RCC 7860 (cell line): Measurements from ENCODE around the gene PRKD2.

Experiments used
- DNase-seq: peaks from one replicate; pipeline ENCODE4 v3.0.0-alpha.2; 2015; ENCODE audit warnings: low spot score
- FAIRE-seq: peaks from 2 replicates; lab custom pipeline; 2012; peaks lifted over from hg19 to GRCh38; lab: Jason Lieb, UNC

PRKD2 gene

DNA sequence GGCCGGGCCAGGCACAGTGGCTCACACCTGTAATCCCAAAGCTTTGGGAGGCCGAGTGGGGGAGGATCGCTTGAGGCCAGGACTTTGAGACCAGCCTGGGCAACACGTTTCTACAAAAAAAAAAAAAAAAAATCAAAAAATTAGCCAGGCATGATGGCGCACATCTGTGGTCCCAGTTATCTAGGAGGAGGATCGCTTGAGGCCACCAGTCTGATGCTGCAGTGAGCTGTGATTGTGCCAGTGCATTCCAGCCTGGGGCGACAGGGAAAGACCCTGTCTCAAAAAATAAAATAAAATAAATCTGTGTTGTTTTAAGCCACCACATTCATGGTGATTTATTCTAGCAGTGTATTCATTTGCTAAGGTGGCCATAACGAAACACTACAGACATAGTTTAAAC, 51.8 kb downstream of the PRKD2 start:
- DNase-seq (no peak), FAIRE-seq (no peak)

DNA sequence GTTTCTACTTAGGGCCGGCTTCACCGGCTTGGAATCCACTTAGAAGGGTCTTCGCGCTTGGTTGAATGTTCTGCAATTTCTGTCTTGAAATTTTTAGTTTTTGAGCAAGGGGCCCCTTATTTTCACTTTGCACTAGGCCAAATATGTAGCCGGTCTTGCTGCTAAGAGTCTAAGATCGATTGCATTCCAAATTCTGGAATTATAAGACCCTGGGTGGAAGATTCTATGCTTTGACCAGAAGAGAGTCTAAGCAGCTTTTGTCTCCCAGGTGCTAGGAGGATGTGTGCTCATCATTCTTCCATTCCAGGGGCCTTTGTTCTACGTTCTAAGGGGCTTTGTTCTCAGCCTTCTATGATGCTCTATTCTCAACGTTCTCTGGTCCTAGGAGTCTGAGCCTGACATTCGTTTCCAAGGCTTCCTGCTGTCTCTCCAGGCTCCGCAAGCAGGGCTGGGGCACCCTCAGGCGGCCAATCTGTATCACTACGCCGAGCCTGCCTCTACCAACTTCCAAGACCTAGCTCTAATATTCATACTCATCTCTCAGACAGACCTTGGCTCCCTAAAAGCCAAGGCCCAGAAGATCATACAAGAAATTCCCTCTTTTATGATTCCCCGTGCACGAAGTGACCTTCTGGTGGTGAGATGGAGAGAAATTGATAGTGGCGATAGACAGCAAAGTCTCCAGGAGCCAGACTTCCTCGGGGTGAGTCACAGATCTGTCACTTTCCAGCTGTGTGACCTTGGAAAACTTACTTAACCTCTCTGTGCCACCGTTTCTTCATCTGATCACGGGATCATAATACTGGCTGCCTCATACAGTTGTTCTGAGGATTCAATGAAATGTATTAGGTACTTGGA, 55.0 kb downstream of the PRKD2 start:
- FAIRE-seq (no peak), DNase-seq (peak; percentile 68)

DNA sequence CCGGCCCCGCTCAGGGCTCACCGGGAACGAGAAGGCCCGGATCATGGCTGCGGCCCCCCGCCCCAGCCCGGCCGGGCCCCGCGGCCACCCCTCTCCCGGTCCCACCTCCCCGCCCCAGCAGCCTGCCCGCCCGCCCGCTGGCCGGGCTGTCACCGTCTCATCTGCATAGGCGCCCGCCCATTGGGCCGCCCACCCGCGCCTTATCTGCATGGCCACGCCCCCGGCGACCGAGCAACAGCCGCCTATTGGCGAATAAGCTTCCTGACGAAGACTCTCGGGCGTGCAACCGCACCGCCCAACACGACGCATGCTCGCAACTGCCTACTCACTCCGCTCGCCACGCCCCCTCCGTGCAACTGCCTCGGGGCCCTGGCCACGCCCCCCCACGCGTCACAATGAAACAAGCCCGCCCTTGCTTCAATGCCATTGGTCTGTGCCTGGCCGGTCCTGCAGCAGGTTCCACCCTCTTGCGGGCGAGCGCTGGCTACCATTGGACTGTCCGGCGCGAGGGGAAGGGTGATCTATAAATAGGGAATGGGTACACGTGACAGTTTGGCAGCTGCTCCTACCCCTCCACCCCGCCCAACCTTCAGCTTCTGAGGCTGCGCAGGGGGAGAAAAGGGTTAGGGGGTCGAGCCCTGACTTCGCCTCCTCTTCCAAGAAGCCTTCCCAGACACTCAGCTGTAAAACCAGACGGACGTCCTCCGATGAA, 55.7 kb downstream of the PRKD2 start, which contains the start of gene DACT3:
Gene DACT3 (minus strand): TSS at position 163 of the 712 bp plus-strand sequence. CDS start 118 bp downstream, at position 45.
- DNase-seq (peak; percentile 98), FAIRE-seq (peak; percentile 91)

DNA sequence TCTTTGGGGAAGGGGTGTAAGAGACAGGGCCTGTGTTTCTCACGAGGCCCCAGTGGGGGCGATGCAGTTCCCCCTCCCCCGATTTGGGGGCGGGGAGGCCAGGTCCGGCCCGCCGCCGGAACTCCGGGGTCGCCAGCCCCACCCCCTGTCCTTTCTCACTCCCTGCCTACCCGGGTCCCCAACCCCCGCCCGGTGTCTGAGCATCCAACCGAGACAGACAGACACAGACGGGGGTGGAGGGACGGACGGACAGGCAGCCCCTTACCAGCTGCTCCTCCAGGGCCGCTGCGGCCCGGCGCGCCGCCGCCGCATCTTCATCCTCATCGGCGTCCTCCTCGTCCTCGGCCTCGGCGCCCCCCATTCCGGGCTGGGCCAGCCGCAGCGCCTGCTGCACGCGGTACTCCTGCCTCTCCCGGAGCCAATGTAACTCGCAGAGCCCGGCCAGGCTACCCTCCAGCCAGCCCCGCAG, 56.3 kb downstream of the PRKD2 start:
- DNase-seq, result no peak
- FAIRE-seq, result no peak

DNA sequence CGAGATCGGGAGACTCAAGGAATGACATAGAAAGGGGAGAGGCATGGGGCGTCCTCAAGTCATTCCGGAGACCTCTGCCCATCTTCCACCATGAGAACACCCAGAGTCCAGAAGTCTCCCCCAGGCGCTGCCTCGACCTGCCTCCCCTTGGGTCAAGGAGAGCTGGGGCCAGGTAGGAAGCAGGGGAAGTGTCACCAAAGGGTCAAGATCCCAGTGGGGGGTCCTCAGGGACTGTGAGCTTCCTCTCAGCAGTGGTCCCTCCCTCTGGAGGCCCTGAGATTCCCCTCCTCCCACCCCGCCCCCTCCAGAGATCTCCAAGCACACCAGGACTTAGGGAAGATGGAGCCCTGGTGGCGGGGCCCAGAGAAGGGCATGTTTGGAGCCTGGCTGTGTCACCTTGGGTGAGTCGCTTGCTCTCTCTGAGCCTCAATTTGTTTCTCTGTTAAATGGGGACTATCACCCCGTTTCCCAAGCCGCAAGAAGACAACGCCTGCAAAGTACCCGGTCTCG, 56.9 kb downstream of the PRKD2 start:
- DNase-seq (no peak), FAIRE-seq (no peak)

DNA sequence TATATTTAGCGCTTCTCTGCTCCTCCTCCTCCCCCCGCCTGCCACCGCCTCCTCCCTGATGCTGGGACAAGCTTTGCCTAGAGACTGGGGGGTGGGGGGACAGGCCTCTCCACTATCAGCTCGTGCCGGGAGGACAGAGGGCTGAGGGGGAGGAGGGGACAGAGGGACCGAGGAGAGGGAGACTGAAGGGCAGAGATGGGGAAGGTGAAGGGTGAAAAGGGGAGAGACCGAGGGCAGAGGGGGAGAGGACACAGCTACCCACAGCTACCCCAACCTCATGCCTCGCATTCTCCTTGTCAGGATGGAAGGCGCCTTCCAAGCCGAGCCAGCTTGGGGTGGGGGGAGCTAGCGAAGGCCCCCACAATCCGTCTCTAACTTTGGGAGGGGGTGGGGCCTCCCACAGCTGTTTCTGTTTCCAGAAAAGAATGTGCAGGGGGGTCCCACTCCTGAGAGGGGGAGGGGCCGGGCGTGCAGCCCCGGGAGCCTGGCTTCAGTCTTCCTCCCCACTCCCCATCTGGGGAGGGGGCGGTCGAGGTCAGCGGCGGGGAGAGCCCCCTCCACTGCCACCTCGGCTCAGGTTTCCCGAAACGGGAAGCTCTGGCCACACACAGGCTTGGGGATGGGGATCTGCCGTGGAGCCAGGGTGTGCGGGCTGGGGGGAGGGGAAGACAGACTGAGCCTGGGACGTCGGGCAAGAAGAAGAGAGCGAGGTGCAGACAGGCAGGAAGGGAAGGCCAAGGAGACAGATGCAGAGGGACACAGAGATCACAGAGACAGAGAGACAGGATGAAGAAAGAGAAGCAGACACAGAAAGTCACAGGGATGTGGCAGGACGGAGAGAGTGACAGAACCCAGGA, 57.5 kb downstream of the PRKD2 start:
- DNase-seq (no peak), FAIRE-seq (no peak)

DNA sequence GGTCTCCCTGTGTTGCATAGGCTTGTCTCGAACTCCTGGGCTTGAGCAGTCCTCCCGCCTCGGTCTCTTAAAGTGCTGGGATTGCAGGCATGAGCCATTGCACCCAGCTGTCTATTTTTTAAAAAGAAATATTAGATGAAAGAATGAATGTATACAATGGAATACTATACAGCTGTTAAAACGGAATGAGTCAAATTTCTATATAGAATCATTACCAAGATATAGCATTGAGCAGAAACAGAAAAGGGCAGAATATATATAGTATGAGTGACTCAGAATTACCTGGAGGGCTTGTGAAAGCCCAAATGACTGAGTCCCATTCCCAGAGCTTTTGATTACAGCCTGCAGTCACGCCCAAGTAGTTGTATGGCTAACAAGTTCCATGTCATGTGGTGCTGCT, 60.4 kb downstream of the PRKD2 start:
- DNase-seq, result no peak
- FAIRE-seq, result no peak

DNA sequence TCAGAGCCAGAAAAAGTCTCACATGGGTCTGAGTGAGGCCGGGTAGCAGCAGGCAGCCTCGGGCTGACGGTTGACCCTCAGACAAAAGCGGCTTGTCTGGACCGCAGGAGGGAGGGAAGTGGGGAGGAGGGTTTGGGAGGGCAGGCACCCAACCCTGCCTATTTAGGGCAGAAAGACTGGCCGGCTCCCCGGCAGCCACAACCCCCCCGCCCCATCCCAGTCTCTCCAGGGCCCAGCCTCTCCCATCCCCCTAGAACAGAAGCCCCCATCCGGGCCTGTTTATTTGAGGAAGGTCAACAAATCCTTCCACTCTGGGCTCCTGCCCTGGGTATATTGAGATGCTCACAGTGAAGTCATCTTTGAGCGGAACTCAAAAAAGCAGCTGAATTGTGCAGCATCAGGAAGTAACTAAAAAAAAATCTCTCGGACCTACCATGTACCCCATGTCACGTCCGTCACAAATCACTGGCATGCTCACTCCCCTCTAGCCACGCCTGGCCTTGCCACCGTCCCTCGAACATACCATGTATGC, 62.2 kb downstream of the PRKD2 start:
- FAIRE-seq (no peak), DNase-seq (no peak)

DNA sequence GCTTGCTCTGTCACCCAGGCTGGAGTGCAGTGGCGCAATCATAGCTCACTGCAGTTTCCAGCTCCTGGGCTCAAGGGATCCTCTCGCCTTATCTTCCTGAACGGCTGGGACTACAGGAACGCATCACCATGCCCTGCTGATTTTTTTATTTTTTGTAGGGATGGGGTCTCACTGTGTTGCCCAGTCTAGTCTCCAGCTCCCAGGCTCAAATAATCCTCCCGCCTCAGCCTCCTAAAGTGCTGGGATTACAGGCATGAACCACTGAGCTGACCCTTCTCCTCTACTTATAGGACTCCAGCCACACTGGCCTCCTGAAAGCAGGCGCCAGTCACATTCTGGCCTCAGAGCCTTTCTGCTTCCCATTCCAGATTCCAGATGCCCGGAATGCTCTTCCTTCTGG, 66.5 kb downstream of the PRKD2 start:
- no peak for DNase-seq

DNA sequence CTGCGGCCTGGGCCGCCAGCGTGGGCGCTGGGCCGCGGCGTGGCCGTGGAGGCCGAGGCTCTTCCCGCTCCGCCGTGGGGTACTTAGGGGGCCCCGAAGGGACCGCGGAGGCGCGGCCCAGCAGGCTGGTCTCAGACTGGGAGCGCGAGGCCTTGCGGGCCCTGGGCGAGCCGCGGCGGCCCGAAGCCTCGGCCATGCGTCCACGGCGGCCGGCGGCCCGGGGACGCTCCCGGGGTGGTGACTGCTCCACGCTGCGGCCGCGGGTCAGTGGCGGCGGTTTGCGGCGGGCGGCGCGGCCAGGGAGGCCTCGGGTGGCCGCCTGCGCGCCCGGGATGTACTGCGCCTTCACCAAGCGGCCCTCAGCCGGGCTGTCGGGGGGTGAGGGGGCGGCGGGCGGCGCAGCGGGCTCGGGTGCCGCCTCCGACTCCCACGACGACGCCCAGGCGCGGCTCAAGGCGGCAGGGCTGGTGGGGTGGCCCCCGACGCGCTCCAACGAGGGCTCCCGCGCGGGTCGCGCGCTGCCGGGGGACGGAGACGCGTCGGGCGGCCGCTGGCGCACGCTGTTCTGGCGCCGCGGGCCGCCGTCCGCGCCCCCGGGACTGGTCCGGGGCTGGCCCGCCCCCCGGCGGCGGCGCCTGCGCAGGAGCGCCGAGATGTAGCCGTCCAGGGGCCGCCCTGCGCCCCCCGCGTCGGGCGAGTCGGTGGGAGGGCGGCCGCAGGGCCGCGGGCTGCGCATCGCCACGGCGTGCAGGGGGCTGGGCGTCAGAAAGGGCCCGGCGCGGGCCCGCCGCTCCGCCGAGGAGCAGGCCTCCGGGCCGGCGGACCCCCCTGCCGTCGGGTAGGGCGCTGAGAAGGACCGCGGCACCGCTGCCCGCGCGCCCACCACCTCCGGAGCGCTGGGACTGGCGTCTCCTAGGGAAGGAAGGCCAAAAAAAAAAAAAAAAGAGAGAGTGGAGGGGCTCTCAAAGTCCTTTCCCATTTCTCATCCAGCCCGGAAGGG, 67.7 kb downstream of the PRKD2 start:
- no peak for DNase-seq
- no peak for FAIRE-seq

More for the DNA sequence above, 66.5 kb downstream of the PRKD2 start:
- no peak for FAIRE-seq

DNA sequence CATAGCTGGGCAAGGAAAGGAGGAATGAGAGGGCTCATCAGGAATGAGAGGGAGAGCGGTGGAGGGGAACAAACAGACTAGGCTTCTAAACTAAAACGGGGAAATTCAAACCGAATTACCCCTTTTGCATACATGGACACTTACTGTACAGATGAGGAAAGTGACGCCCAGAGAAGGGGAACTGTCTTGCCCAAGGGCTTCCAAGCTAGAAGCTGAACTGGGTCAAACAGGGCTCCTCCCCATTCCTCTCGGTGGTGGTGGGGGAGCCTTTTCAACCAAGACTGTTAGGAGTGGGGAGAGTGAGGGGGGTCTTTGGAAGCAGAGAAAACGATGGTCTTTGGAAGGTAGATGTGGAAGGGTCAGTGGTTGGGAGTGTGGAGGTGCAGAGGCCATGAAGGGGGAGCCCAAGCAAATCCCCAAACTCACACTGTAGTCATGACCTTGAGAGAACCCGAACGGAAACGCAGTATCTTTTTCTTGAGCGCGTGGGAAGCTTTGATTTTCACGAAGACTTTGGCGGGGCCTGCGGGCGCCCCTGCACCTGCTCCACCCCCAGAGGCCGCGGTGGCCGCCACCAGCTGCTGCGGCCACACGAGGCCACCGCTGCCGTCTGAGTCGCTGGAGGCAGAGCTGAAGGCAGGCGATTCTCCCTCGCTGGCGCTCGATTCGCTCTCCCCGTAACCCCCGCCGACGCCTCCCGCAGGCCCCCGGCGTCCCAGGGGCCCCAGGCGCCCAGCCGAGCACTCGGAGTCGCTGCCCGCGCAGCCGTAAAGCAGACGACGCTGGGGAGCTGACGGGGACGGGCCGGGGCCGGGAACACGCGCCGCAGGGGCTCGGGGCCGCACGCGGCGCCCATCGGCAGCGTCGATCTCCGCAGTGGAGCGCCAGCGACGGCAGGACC, 68.6 kb downstream of the PRKD2 start:
- FAIRE-seq (no peak), DNase-seq (no peak)

DNA sequence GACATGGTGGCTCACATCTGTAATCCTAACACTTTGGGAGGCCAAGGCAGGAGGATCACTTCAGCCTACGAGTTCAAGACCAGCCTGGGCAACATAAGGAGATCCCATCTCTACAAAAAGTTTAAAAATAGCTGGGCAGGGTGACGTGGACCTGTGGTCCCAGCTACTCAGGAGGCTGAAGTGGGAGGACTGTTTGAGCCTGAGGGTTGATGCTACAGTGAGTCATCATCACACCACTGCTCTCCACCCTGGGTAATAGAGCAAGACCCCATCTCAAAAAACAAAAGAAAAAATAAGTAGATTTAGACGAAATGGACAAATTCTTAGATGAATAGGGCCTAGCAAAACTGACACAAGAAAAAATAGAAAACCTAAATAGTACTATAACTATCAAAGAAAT, 70.5 kb downstream of the PRKD2 start:
- FAIRE-seq (no peak), DNase-seq (no peak)

DNA sequence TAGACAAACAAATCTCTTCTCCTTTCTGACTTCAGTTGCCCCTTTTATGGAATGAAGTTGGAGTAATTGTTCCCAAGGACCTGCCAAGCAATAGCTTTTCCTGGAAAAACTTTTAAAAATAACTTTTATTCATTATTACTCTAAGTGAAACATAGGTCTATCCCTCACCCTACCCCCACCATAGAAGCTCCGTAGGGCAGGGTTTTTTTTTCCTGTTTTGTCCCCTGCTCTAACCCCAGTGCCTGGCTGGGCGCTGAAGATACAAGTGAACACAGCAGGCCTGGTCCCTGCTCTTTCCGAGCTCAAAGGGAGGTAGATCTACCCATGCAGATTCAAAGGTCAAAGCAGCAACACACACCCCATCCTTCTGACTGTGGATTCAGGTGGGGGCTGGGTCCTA, 72.2 kb downstream of the PRKD2 start:
- no peak for DNase-seq

DNA sequence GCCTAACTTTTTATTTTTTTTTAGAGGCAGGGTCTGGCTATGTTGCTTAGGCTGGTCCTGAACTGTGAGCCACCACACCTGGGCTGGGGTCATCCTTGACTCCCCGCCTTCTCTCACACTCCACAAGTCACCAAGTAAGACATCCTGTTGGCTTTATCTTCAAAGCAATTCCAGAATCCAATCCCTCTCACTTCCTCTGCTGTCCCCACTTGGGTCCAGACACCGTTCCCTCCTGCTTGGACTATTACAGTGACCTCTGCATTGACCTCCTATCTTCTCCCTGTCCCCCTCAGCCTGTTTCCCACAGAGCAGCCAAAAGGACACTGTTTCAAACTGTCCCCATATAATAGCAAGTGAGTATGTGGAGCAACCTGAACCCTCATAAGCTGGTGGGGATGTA, 76.3 kb downstream of the PRKD2 start:
- FAIRE-seq, result no peak
- DNase-seq, result no peak

More for the DNA sequence above, 72.2 kb downstream of the PRKD2 start:
- no peak for FAIRE-seq

DNA sequence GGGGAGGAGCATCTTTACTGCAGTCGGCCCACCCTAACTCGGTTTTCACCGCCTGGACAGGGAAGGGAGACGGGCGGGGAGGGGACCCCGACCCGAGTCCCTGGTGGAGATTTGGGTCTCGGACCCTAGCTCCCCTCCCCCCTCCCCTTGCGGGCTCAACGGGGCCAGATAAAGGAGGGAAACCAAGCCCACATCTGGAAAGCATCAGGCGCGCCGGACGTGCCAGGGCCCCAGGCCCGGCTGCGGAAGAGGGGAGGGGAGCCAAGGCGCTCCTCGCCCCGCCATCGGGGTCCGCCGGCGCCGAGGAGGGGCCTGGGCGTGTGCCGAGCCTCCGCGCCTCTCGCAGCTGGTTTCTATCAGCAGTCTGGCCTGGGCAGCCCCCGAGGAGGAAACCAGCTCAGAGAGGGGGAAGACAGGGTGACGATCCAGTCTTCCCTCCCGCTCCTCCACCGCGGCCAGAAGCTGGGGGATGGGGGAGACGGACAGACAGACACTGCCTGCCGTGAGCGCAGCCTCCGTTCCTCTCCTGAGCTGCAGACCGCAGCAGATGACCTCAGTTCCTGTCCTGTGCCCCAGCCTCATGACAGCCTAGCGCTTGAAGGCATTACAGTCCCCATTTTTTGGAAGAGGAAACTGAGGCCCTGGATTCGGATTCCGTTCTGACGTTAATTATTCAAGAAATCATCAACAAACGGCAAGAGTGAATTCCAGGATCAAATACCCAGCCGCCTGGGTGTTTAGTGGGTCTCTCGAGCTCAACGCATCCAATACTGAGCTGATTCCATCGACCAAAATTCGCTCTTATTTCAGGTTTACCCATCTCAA, 77.3 kb downstream of the PRKD2 start:
- DNase-seq (peak; percentile 16), FAIRE-seq (no peak)

DNA sequence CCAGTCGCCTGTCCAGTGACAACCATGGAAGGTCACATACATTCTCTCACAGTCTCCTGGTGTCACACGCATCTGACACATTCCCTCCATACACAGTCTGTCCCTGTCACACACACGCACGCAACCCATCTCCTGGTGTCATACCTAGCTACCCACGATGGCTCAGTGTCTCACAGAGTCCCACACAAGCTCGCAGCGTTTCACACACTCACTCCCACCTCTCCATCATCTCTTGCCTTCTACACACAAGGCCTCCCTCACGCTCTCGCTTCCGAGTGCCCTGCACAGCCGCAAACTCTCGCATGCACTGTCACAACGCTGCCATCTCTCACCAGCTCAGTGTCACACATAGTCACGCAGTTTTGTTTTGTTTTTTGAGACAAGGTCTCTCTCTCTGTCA, 79.7 kb downstream of the PRKD2 start:
- FAIRE-seq (no peak), DNase-seq (no peak)

DNA sequence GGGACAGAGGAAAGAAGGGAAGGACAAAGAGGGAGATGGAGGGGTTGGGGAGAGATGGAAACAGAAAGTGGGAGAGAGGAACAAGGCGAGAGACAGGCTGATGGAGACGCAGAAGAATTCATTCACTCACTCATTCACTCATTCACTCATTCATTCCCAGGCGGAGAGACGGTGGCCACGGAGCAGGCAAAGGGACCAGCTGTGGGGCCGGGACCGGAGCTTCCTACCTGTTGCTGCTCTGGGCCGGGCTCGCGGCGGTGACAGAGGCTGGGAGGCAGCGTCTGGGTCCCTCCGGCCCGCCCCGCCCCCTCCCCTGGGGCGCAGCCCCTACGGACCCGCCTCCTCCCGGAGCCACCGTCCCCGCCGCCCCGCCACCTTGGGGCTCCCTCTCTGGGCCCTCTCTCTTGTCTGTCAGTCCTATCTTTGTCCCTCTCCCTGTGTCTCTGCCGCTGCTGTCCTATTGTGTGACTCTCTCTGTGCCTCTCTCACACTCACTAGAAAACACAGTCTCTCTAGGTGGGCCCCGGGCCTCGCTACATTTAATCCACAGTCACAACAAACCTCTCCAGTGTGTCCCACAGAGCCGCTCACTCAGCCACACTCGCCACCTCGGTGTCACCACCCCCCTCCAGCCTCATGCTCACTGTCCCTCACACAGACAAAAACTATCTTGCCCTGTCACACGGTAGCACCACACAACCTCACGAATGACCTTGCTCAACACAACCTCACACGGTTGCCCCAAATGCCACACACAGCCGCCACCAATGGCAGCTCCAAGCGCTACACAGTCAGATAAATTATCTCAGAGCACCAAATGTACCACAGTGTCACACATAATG, 80.8 kb downstream of the PRKD2 start, which contains the start of gene GNG8:
Gene GNG8 (minus strand): TSS at position 283 of the 842 bp plus-strand sequence. CDS start 1,520 bp downstream, outside the sequence.
- DNase-seq (no peak), FAIRE-seq (no peak)
